Limb (tissue), 2 donors: ENCODE results near the gene EPHA5.

Source experiments
- DNase-seq, 2 donors: peaks; one replicate each; pipeline ENCODE4 v3.0.0-alpha.2; 2016; ENCODE audit errors: extremely low spot score in 2 of 2

The EPHA5 gene

GRCh38 chr4:65635051-65635821 lies 35.1 kb downstream of the EPHA5 start:
- DNase-seq = no peak

GRCh38 chr4:65624651-65625050 lies 45.6 kb downstream of the EPHA5 start:
- DNase-seq = no peak

- peak in 1 of 2 donors; percentile 7 for DNase-seq
Measured at GRCh38 chr4:65623506-65623905, 46.8 kb downstream of the EPHA5 start.

- no peak for DNase-seq
Measured at GRCh38 chr4:65617416-65617815, 52.9 kb downstream of the EPHA5 start.

- no peak for DNase-seq
Measured at GRCh38 chr4:65604515-65604914, 65.8 kb downstream of the EPHA5 start.

GRCh38 chr4:65600656-65601055 lies 69.6 kb downstream of the EPHA5 start:
- no peak for DNase-seq

GRCh38 chr4:65599340-65599739 lies 70.9 kb downstream of the EPHA5 start:
- DNase-seq = no peak

- no peak for DNase-seq
Measured at GRCh38 chr4:65597697-65598096, 72.6 kb downstream of the EPHA5 start.

- DNase-seq = no peak
Measured at GRCh38 chr4:65592089-65592488, 78.2 kb downstream of the EPHA5 start.

- DNase-seq = no peak
Measured at GRCh38 chr4:65589921-65590320, 80.4 kb downstream of the EPHA5 start.

- no peak for DNase-seq
Measured at GRCh38 chr4:65589331-65589730, 81.0 kb downstream of the EPHA5 start.

GRCh38 chr4:65580551-65580950 lies 89.7 kb downstream of the EPHA5 start:
- no peak for DNase-seq

- no peak for DNase-seq
Measured at GRCh38 chr4:65566473-65566872, 103.8 kb downstream of the EPHA5 start.

GRCh38 chr4:65561164-65561563 lies 109.1 kb downstream of the EPHA5 start:
- DNase-seq = no peak

GRCh38 chr4:65559270-65559669 lies 111.0 kb downstream of the EPHA5 start:
- no peak for DNase-seq

- no peak for DNase-seq
Measured at GRCh38 chr4:65552057-65552456, 118.2 kb downstream of the EPHA5 start.

- no peak for DNase-seq
Measured at GRCh38 chr4:65550500-65550899, 119.8 kb downstream of the EPHA5 start.

- DNase-seq = no peak
Measured at GRCh38 chr4:65546882-65547416, 123.3 kb downstream of the EPHA5 start.

- DNase-seq = no peak
Measured at GRCh38 chr4:65538571-65538970, 131.7 kb downstream of the EPHA5 start.

GRCh38 chr4:65535113-65535512 lies 135.2 kb downstream of the EPHA5 start:
- DNase-seq = no peak

- DNase-seq = peak in 1 of 2 donors; percentile 15
Measured at GRCh38 chr4:65521666-65522065, 148.6 kb downstream of the EPHA5 start.

GRCh38 chr4:65515646-65516045 lies 154.6 kb downstream of the EPHA5 start:
- no peak for DNase-seq

- no peak for DNase-seq
Measured at GRCh38 chr4:65510976-65511375, 159.3 kb downstream of the EPHA5 start.
